Measurements from ENCODE around the gene NOX5. TPM values are rescaled to one million over a fixed set of nuclear protein-coding genes. Genes with fewer than 3 reads are reported as not detected.

NOX5 gene, protein sequence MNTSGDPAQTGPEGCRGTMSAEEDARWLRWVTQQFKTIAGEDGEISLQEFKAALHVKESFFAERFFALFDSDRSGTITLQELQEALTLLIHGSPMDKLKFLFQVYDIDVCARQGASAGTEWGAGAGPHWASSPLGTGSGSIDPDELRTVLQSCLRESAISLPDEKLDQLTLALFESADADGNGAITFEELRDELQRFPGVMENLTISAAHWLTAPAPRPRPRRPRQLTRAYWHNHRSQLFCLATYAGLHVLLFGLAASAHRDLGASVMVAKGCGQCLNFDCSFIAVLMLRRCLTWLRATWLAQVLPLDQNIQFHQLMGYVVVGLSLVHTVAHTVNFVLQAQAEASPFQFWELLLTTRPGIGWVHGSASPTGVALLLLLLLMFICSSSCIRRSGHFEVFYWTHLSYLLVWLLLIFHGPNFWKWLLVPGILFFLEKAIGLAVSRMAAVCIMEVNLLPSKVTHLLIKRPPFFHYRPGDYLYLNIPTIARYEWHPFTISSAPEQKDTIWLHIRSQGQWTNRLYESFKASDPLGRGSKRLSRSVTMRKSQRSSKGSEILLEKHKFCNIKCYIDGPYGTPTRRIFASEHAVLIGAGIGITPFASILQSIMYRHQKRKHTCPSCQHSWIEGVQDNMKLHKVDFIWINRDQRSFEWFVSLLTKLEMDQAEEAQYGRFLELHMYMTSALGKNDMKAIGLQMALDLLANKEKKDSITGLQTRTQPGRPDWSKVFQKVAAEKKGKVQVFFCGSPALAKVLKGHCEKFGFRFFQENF
- under 0.01 and 0.28 TPM in 2 replicates for total RNA-seq

DNA sequence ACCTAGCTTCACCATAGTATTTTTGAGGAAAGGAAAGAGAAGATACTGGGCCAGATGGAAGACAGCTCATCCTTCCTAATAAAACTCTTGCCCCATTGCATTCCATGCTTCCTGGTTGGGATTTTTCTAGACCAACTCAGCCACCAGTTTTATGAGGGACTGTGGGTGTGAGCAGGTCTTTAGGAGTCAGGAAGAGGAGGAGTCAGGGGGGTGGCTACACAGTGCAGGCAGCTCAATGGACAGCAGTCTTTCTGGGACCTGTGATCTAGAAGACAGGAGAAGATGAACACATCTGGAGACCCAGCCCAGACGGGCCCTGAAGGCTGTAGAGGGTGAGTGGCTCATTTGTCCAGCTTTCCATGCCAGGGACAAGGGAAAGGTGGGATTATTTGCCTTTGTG lies at the start of gene NOX5:
Gene NOX5, plus strand, starts transcription at position 242 of the 400 bp plus-strand sequence. Its CDS starts 41 bp downstream, at position 283.

Other genes with a start within 250 kb of the NOX5 start
- gene ANP32A, start 193.8 kb upstream of the NOX5 start, total RNA-seq = 46.2 and 81.3 TPM in 2 replicates
- 3.3 and 4.2 TPM in 2 replicates for gene SPESP1, start 84.2 kb upstream of the NOX5 start, total RNA-seq
- 16.6 and 20.3 TPM in 2 replicates for gene GLCE, start 145.9 kb downstream of the NOX5 start, total RNA-seq

Measured in regular cardiac myocyte (primary cell).